Mesenchymal stem cell (in vitro differentiated cells and primary cell): ENCODE data around the gene PLIN1.

ENCODE experiments used
- DNase-seq: peaks from one replicate; pipeline ENCODE4 v3.0.0-alpha.2; 2013
- H2AFZ ChIP-seq: one replicate; pipeline ENCODE4 v1.6.1; 2013; ENCODE audit warnings: low read depth, mild to moderate bottlenecking, control low read depth, inconsistent platforms, low read length, moderate library complexity
- H2AK5ac ChIP-seq: 2 replicates; pipeline ENCODE4 v1.6.1; 2013; ENCODE audit warnings: low read length, moderate library complexity, mild to moderate bottlenecking, inconsistent platforms; ENCODE audit not compliant: severe bottlenecking
- H2BK120ac ChIP-seq: one replicate; pipeline ENCODE4 v1.6.1; 2013; ENCODE audit warnings: low read depth, mild to moderate bottlenecking, inconsistent platforms, low read length, moderate library complexity
- H2BK12ac ChIP-seq, 2 experiments: one replicate each; pipeline ENCODE4 v1.6.1; 2013; ENCODE audit warnings: inconsistent platforms in 2 of 2, low read length in 2 of 2, mild to moderate bottlenecking in 2 of 2, moderate library complexity in 2 of 2, control low read depth in 1 of 2
- H2BK15ac ChIP-seq: one replicate; pipeline ENCODE4 v1.6.1; 2013; ENCODE audit warnings: mild to moderate bottlenecking, low read depth, inconsistent platforms; ENCODE audit not compliant: poor library complexity, severe bottlenecking
- H2BK5ac ChIP-seq: 2 replicates; pipeline ENCODE4 v1.6.1; 2013; ENCODE audit warnings: low read depth, mild to moderate bottlenecking, low read length, control low read depth, inconsistent platforms; ENCODE audit not compliant: poor library complexity, severe bottlenecking
- H3K14ac ChIP-seq, 2 experiments: one replicate each; pipeline ENCODE4 v1.6.1; 2013; ENCODE audit warnings: inconsistent platforms in 2 of 2, low read length in 2 of 2, control low read depth in 1 of 2, mild to moderate bottlenecking in 1 of 2, moderate library complexity in 1 of 2
- H3K18ac ChIP-seq, 2 experiments: one replicate each; pipeline ENCODE4 v1.6.1; 2013; ENCODE audit warnings: inconsistent platforms in 2 of 2, low read length in 2 of 2, control low read depth in 1 of 2, low read depth in 1 of 2, mild to moderate bottlenecking in 1 of 2
- H3K23ac ChIP-seq, 2 experiments: one replicate each; pipeline ENCODE4 v1.6.1; 2013; ENCODE audit warnings: inconsistent platforms in 2 of 2, low read length in 2 of 2, mild to moderate bottlenecking in 2 of 2, moderate library complexity in 2 of 2, control low read depth in 1 of 2
- H3K27ac ChIP-seq: 2 replicates; pipeline ENCODE4 v1.5.1; 2013; ENCODE audit warnings: mild to moderate bottlenecking, moderate library complexity, low read length, control low read depth, inconsistent platforms; ENCODE audit not compliant: poor library complexity, severe bottlenecking
- H3K27me3 ChIP-seq, 2 experiments: 2 replicates each; pipeline versions ENCODE4 v1.6.1 to v1.7.0; 2013; ENCODE audit warnings: low read length in 2 of 2, mild to moderate bottlenecking in 2 of 2, moderate library complexity in 2 of 2, control low read depth in 1 of 2, inconsistent platforms in 1 of 2; ENCODE audit not compliant: control insufficient read depth in 1 of 2, insufficient read depth in 1 of 2
- H3K36me3 ChIP-seq, 2 experiments: 2 replicates each; pipeline versions ENCODE4 v1.6.1 to v1.7.0; 2013; ENCODE audit warnings: low read length in 2 of 2, control low read depth in 1 of 2, inconsistent platforms in 1 of 2, low read depth in 1 of 2, mild to moderate bottlenecking in 1 of 2; ENCODE audit not compliant: insufficient read depth in 2 of 2, control insufficient read depth in 1 of 2
- H3K4ac ChIP-seq, 2 experiments: one replicate each; pipeline ENCODE4 v1.6.1; 2013; ENCODE audit warnings: inconsistent platforms in 2 of 2, low read length in 2 of 2, mild to moderate bottlenecking in 2 of 2, moderate library complexity in 2 of 2, control low read depth in 1 of 2, low read depth in 1 of 2
- H3K4me1 ChIP-seq: 2 replicates; pipeline ENCODE4 v1.6.1; 2013; ENCODE audit warnings: low read depth, low read length, control low read depth; ENCODE audit not compliant: control insufficient read depth, insufficient read depth
- H3K4me2 ChIP-seq: 2 replicates; pipeline ENCODE4 v1.6.1; 2013; ENCODE audit warnings: low read length, mild to moderate bottlenecking, inconsistent platforms; ENCODE audit not compliant: poor library complexity, severe bottlenecking
- H3K4me3 ChIP-seq, 2 experiments: 2 replicates each; pipeline versions ENCODE4 v1.5.1 to v1.7.0; 2013; ENCODE audit warnings: low read length in 2 of 2, mild to moderate bottlenecking in 2 of 2, control low read depth in 1 of 2, low read depth in 1 of 2; ENCODE audit not compliant: insufficient read depth in 1 of 2
- H3K79me1 ChIP-seq: replicated peaks from 2 replicates; pipeline ENCODE4 v1.6.1; 2013; ENCODE audit warnings: mild to moderate bottlenecking, control low read depth, low read length, inconsistent platforms; ENCODE audit not compliant: poor library complexity, severe bottlenecking
- H3K9ac ChIP-seq: 2 replicates; pipeline ENCODE4 v1.7.0; 2013; ENCODE audit warnings: mild to moderate bottlenecking, low read length, moderate library complexity
- H3K9me3 ChIP-seq: 2 replicates; pipeline ENCODE4 v1.7.0; 2013; ENCODE audit warnings: mild to moderate bottlenecking, low read length; ENCODE audit not compliant: control insufficient read depth
- H4K8ac ChIP-seq: one replicate; pipeline ENCODE4 v1.6.1; 2013; ENCODE audit warnings: inconsistent platforms, mild to moderate bottlenecking, low read length, moderate library complexity
- H4K91ac ChIP-seq: one replicate; pipeline ENCODE4 v1.6.1; 2013; ENCODE audit warnings: mild to moderate bottlenecking, low read length, inconsistent platforms
- whole genome bisulfite sequencing: methylation state at CpG from one replicate; pipeline ENCODE4 v1.1.7; 2013; ENCODE audit warnings: mixed read lengths; 5-methylcytosine and 5-hydroxymethylcytosine counted together

PLIN1 gene

GRCh38 chr15:89680282-89680873 is 1.2 kb upstream of the PLIN1 start:
- Histone ChIP-seq H2BK12ac (no peak overlapping the region), H3K4me2 (no peak overlapping the region), H2BK5ac (no peak overlapping the region), H3K23ac (no peak overlapping the region), H3K27ac (no peak overlapping the region), H3K9me3 (no peaks in the 10 kb centered on the region), H4K8ac (no peak overlapping the region), H3K14ac (no peak overlapping the region), H3K36me3 (peaks cover 0 to 15% of the 10 kb centered on the region in 2 experiments), H3K4ac (no peak overlapping the region), H4K91ac (no peak overlapping the region), H2AFZ (no peak overlapping the region), H2BK15ac (no peak overlapping the region), H3K79me1 (no peaks in the 10 kb centered on the region), H3K4me1 (no peaks in the 10 kb centered on the region), H3K18ac (no peak overlapping the region), H3K27me3 (peaks cover 0 to 5% of the 10 kb centered on the region in 2 experiments), H3K4me3 (peak overlapping the region in 1 of 2 experiments; percentile 59), H2BK120ac (no peak overlapping the region), H2AK5ac (no peak overlapping the region), H3K9ac (peak overlapping the region; percentile 12)
- 88% methylated on average over 5 of the region's 5 CpGs for WGBS
- DNase-seq, result no peak

GRCh38 chr15:89677381-89677780 is 1.8 kb downstream of the PLIN1 start:
- H2AFZ ChIP-seq, result no peak overlapping the region
- WGBS, result 80% methylated on average over 1 of the region's 1 CpG

GRCh38 chr15:89675606-89676005 is 3.6 kb downstream of the PLIN1 start:
- H4K8ac ChIP-seq, result no peak overlapping the region
- H2BK12ac ChIP-seq, result no peak overlapping the region
- H3K4me1 ChIP-seq, result no peaks in the 10 kb centered on the region
- H3K36me3 ChIP-seq, result no peaks in the 10 kb centered on the region
- H3K4me2 ChIP-seq, result no peak overlapping the region
- H3K4me3 ChIP-seq, result no peak overlapping the region
- H3K14ac ChIP-seq, result no peak overlapping the region
- H3K9me3 ChIP-seq, result no peaks in the 10 kb centered on the region
- no peak overlapping the region for H2AFZ ChIP-seq
- H3K18ac ChIP-seq, result no peak overlapping the region
- peaks cover 0 to 5% of the 10 kb centered on the region in 2 experiments for H3K27me3 ChIP-seq
- no peak overlapping the region for H2AK5ac ChIP-seq
- H2BK120ac ChIP-seq, result no peak overlapping the region
- no peak overlapping the region for H3K9ac ChIP-seq
- H4K91ac ChIP-seq, result no peak overlapping the region
- H2BK5ac ChIP-seq, result no peak overlapping the region
- 47% methylated on average over 1 of the region's 6 CpGs for WGBS
- H3K27ac ChIP-seq, result no peak overlapping the region
- H3K4ac ChIP-seq, result no peak overlapping the region
- DNase-seq, result no peak
- no peaks in the 10 kb centered on the region for H3K79me1 ChIP-seq
- no peak overlapping the region for H2BK15ac ChIP-seq
- H3K23ac ChIP-seq, result no peak overlapping the region

More at GRCh38 chr15:89677381-89677780, 1.8 kb downstream of the PLIN1 start:
- no peak overlapping the region for H3K4me3 ChIP-seq
- H3K79me1 ChIP-seq, result no peaks in the 10 kb centered on the region
- H2BK120ac ChIP-seq, result no peak overlapping the region
- H3K23ac ChIP-seq, result no peak overlapping the region
- H3K27me3 ChIP-seq, result peaks cover 0 to 5% of the 10 kb centered on the region in 2 experiments
- no peak overlapping the region for H3K14ac ChIP-seq
- H2BK15ac ChIP-seq, result no peak overlapping the region
- no peak overlapping the region for H3K4me2 ChIP-seq
- H3K27ac ChIP-seq, result no peak overlapping the region
- no peak overlapping the region for H4K8ac ChIP-seq
- no peaks in the 10 kb centered on the region for H3K9me3 ChIP-seq
- no peak overlapping the region for H3K4ac ChIP-seq
- H3K18ac ChIP-seq, result no peak overlapping the region
- H2BK12ac ChIP-seq, result no peak overlapping the region
- no peak overlapping the region for H2BK5ac ChIP-seq
- H2AK5ac ChIP-seq, result no peak overlapping the region
- no peak for DNase-seq
- H3K36me3 ChIP-seq, result no peaks in the 10 kb centered on the region
- no peaks in the 10 kb centered on the region for H3K4me1 ChIP-seq
- H3K9ac ChIP-seq, result no peak overlapping the region
- H4K91ac ChIP-seq, result no peak overlapping the region

- Histone ChIP-seq H2BK120ac (no peak overlapping the region), H3K4me3 (no peak overlapping the region), H4K91ac (no peak overlapping the region), H3K36me3 (no peaks in the 10 kb centered on the region), H2AFZ (no peak overlapping the region), H2BK5ac (no peak overlapping the region), H4K8ac (no peak overlapping the region), H3K4ac (no peak overlapping the region), H2BK12ac (no peak overlapping the region), H3K9ac (no peak overlapping the region), H3K4me2 (no peak overlapping the region), H3K18ac (no peak overlapping the region), H3K27me3 (peaks cover 0 to 5% of the 10 kb centered on the region in 2 experiments), H3K79me1 (no peaks in the 10 kb centered on the region), H3K23ac (no peak overlapping the region), H2BK15ac (no peak overlapping the region), H3K27ac (no peak overlapping the region), H3K9me3 (no peaks in the 10 kb centered on the region), H2AK5ac (no peak overlapping the region), H3K14ac (no peak overlapping the region), H3K4me1 (no peaks in the 10 kb centered on the region)
- no peak for DNase-seq
- 90% methylated on average over 3 of the region's 4 CpGs for WGBS
Observed at GRCh38 chr15:89674526-89674925, 4.6 kb downstream of the PLIN1 start.
